Astrocyte (in vitro differentiated cells and primary cell): ENCODE data around the gene CCT4. TPM values are rescaled to one million over a fixed set of nuclear protein-coding genes. Genes with fewer than 3 reads are reported as not detected.

Source experiments
- DNase-seq: peaks from one replicate; pipeline ENCODE4 v3.0.0-alpha.2; 2010; ENCODE audit warnings: low read depth
- FAIRE-seq: peaks from 2 replicates; lab custom pipeline; 2011; peaks lifted over from hg19 to GRCh38; lab: Jason Lieb, UNC
- H2AFZ ChIP-seq: 2 replicates; pipeline ENCODE4 v1.6.0; 2012; ENCODE audit warnings: low read depth, low read length, inconsistent platforms
- H3K27ac ChIP-seq: 2 replicates; pipeline ENCODE4 v1.5.1; 2011; ENCODE audit warnings: low read depth, low read length, inconsistent platforms
- H3K27me3 ChIP-seq: 2 replicates; pipeline ENCODE4 v1.6.0; 2011; ENCODE audit warnings: low read length, inconsistent platforms; ENCODE audit not compliant: insufficient read depth
- H3K36me3 ChIP-seq: 2 replicates; pipeline ENCODE4 v1.5.1; 2011; ENCODE audit warnings: low read length, inconsistent platforms; ENCODE audit not compliant: insufficient read depth
- H3K4me1 ChIP-seq: 2 replicates; pipeline ENCODE4 v1.5.1; 2011; ENCODE audit warnings: low read length, inconsistent platforms; ENCODE audit not compliant: insufficient read depth
- H3K4me2 ChIP-seq: 2 replicates; pipeline ENCODE4 v1.6.0; 2012; ENCODE audit warnings: low read length, inconsistent platforms
- H3K4me3 ChIP-seq: 2 replicates; pipeline ENCODE4 v1.5.1; 2011; ENCODE audit warnings: low read depth, mild to moderate bottlenecking, low read length, inconsistent platforms; ENCODE audit not compliant: insufficient read depth
- H3K79me2 ChIP-seq: 2 replicates; pipeline ENCODE4 v1.6.0; 2012; ENCODE audit warnings: mild to moderate bottlenecking, low read length, inconsistent platforms; ENCODE audit not compliant: insufficient read depth
- H3K9ac ChIP-seq: 2 replicates; pipeline ENCODE4 v1.6.0; 2012; ENCODE audit warnings: mild to moderate bottlenecking, low read length, inconsistent platforms
- H3K9me3 ChIP-seq: 2 replicates; pipeline ENCODE4 v1.5.1; 2012; ENCODE audit warnings: low read depth, mild to moderate bottlenecking, low read length, inconsistent platforms; ENCODE audit not compliant: insufficient read depth
- H4K20me1 ChIP-seq: 2 replicates; pipeline ENCODE4 v1.6.0; 2012; ENCODE audit warnings: low read length, inconsistent platforms; ENCODE audit not compliant: insufficient read depth
- H3K27ac Mint-ChIP-seq: one replicate; pipeline ENCODE4 v1.8.0; 2021; ENCODE audit warnings: mild to moderate bottlenecking, mixed read lengths; ENCODE audit not compliant: unreplicated experiment
- H3K27me3 Mint-ChIP-seq: one replicate; pipeline ENCODE4 v1.8.0; 2021; ENCODE audit warnings: low read depth, mixed read lengths; ENCODE audit not compliant: unreplicated experiment
- H3K36me3 Mint-ChIP-seq: one replicate; pipeline ENCODE4 v1.8.0; 2021; ENCODE audit warnings: low read depth, mixed read lengths; ENCODE audit not compliant: unreplicated experiment
- H3K4me1 Mint-ChIP-seq: one replicate; pipeline ENCODE4 v1.8.0; 2021; ENCODE audit warnings: low read depth, mixed read lengths; ENCODE audit not compliant: unreplicated experiment
- H3K4me3 Mint-ChIP-seq: one replicate; pipeline ENCODE4 v1.8.0; 2021; ENCODE audit warnings: mild to moderate bottlenecking, moderate library complexity, mixed read lengths; ENCODE audit not compliant: unreplicated experiment
- H3K9me3 Mint-ChIP-seq: one replicate; pipeline ENCODE4 v1.8.0; 2021; ENCODE audit warnings: mild to moderate bottlenecking, mixed read lengths; ENCODE audit not compliant: unreplicated experiment
- EZH2 ChIP-seq: IDR thresholded peaks from 2 replicates; pipeline ENCODE4 v1.6.1; 2012; ENCODE audit warnings: mild to moderate bottlenecking, low read length, inconsistent platforms; ENCODE audit not compliant: insufficient read depth
- total RNA-seq: library from RNA; stranded (reverse); gene quantifications from 2 replicates; pipeline ENCODE4 v1.2.1, GENCODE V29; 2021
- TF ChIP-seq, protein P1 (sequence below): IDR thresholded peaks from 2 replicates; pipeline ENCODE4 v1.5.1; 2011; ENCODE audit warnings: low read depth, mild to moderate bottlenecking, inconsistent platforms, low read length, moderate library complexity; ENCODE audit not compliant: insufficient read depth

The CCT4 gene
- total RNA-seq, 1 donor from 2014 or later = 220 TPM

DNA sequence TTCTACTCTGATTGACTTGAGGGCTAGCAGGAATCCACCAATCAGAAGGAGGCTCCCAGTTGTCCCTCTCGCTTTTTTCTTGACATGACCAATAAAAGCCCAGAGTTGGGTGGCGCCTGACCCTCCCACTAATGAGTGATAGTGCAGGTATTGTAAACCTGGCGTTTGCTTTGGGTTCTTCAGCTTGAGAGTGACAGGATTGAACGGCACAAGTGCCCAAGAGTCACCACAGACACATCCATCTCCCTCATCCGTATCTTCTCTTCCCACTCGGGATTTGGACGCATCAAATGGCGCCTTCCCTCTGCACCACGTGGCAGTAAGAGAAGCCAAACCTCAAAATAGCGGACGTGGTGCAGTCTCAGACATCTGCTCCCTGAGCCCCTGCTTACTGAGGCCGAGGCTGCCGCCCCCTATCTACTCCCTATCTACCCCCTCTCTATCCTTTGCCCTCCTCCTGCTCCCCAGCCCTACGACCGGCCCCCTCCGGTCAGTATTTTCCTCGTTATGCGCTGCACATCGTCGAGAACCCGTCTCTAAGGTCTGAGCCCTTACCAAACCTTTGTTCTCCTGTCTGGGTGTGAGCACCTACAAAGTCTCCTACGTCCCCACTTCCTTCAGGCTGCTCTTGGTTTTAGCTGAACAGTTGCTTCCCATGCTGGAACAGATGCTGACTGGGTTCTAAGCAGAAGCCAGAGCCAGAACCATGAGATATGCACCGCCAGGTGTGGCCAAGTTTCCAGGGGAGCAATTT, 33.7 kb downstream of the CCT4 start:
- no peaks in the 10 kb centered on the region for H4K20me1 ChIP-seq
- peak overlapping the region; percentile 60 for H3K27ac ChIP-seq
- TF ChIP-seq, protein P1, sequence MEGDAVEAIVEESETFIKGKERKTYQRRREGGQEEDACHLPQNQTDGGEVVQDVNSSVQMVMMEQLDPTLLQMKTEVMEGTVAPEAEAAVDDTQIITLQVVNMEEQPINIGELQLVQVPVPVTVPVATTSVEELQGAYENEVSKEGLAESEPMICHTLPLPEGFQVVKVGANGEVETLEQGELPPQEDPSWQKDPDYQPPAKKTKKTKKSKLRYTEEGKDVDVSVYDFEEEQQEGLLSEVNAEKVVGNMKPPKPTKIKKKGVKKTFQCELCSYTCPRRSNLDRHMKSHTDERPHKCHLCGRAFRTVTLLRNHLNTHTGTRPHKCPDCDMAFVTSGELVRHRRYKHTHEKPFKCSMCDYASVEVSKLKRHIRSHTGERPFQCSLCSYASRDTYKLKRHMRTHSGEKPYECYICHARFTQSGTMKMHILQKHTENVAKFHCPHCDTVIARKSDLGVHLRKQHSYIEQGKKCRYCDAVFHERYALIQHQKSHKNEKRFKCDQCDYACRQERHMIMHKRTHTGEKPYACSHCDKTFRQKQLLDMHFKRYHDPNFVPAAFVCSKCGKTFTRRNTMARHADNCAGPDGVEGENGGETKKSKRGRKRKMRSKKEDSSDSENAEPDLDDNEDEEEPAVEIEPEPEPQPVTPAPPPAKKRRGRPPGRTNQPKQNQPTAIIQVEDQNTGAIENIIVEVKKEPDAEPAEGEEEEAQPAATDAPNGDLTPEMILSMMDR = no peak
- no peak for TF ChIP-seq EZH2
- H3K27me3 ChIP-seq = no peaks in the 10 kb centered on the region
- peak overlapping the region; percentile 98 for H2AFZ ChIP-seq
- H3K36me3 ChIP-seq = no peaks in the 10 kb centered on the region
- H3K4me1 ChIP-seq = peaks cover 15% of the 10 kb centered on the region
- Mint-ChIP-seq H3K4me3 (peak overlapping the region; percentile 88), H3K27me3 (no peaks in the 10 kb centered on the region), H3K4me1 (peaks cover 3% of the 10 kb centered on the region), H3K36me3 (peaks cover 5% of the 10 kb centered on the region), H3K9me3 (no peaks in the 10 kb centered on the region), H3K27ac (peak overlapping the region; percentile 93)
- peak overlapping the region; percentile 98 for H3K4me2 ChIP-seq
- H3K9me3 ChIP-seq = no peaks in the 10 kb centered on the region
- no peaks in the 10 kb centered on the region for H3K79me2 ChIP-seq
- DNase-seq (peak; percentile 93), FAIRE-seq (no peak)
- peak overlapping the region; percentile 90 for H3K4me3 ChIP-seq
- H3K9ac ChIP-seq = peak overlapping the region; percentile 74

DNA sequence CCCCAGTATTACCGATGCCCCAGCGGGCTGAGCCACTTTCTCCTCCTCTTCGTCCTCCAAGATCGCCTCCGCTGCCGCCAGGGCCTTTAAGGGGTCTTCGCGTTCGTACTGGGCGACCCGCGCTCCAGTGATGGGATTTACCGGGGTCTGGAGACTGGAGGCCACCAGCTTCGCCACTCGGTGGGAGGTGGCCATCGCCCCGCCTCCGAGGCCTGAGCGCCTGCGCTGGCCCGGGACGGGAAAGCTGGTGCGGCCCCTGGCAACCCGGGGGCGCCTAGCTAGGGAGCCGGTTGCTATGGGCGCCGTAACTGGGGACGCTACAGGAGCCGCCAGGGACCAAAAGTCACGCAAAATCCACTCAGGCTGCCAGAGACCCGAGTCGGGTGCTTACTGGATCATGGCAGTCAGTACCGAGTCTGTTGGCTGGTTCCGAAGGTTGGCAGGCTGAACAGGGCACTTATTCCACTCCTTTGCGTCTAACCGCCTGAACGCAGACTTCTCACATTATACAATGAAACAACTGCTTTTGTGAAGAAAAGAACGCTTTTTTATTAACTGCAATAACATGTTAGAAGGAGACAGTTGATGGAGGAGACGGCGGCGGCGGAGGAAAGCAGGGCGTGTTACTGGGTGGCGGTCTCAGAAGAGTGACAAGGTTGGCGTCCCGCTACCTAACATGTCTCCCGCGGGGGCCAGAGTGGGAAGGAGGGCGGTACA, 34.5 kb downstream of the CCT4 start, which contains the start of gene FAM161A:
FAM161A (minus strand) TSS at position 214 of the 717 bp plus-strand sequence; CDS start at position 195, 19 bp downstream.
- no peaks in the 10 kb centered on the region for H3K36me3 ChIP-seq
- H3K4me3 ChIP-seq = peak within 1 kb of the TSS; percentile 90
- no peaks in the 10 kb centered on the region for H3K79me2 ChIP-seq
- TF ChIP-seq, protein P1 = no peak
- no peak for TF ChIP-seq EZH2
- Mint-ChIP-seq H3K9me3 (no peaks in the 10 kb centered on the region), H3K27me3 (no peaks in the 10 kb centered on the region), H3K4me3 (peak within 1 kb of the TSS; percentile 88), H3K27ac (peak within 1 kb of the TSS; percentile 93), H3K4me1 (peaks cover 3% of the 10 kb centered on the region), H3K36me3 (peaks cover 3% of the 10 kb centered on the region)
- peak within 1 kb of the TSS; percentile 74 for H3K9ac ChIP-seq
- H3K4me1 ChIP-seq = peaks cover 15% of the 10 kb centered on the region
- DNase-seq (peak; percentile 61), FAIRE-seq (no peak)
- H2AFZ ChIP-seq = peak within 1 kb of the TSS; percentile 98
- no peaks in the 10 kb centered on the region for H3K27me3 ChIP-seq
- H3K9me3 ChIP-seq = no peaks in the 10 kb centered on the region
- peak within 1 kb of the TSS; percentile 60 for H3K27ac ChIP-seq
- peak within 1 kb of the TSS; percentile 98 for H3K4me2 ChIP-seq
- no peaks in the 10 kb centered on the region for H4K20me1 ChIP-seq
